ENCODE data around the gene STEAP3.

DNA sequence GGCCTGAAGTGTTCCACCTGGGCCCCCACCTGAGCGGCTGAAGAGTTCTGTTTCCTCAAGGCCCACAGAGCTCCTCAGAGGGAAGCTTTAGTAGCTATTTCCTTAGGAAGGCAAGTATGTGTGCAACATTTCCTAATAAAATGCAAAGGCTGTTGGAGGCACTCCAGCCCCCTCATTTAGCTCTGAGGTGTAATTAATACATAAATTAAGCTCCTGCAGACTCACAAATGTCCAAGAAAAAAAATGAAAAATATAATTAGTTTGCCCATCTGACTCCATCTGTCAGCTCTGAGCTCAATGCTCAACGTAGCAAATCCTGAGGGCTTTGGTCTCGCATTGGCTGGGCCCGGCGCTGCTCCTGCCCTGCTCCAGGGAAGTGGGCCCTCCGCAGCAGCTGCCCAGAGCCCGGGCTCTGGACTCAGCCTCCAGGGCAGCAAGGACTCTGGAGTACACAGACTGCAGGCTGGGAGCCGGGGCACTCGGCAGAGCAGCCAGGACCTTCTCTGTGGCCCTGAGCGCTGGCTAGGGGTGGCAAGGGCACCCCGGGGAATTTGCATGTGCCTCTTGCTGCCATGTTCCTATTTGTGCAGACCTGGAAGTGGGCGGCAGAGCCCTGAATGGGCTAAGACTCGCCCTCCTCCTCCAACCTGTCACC, 41.7 kb upstream of the STEAP3 start:
- TF ChIP-seq, protein P1, sequence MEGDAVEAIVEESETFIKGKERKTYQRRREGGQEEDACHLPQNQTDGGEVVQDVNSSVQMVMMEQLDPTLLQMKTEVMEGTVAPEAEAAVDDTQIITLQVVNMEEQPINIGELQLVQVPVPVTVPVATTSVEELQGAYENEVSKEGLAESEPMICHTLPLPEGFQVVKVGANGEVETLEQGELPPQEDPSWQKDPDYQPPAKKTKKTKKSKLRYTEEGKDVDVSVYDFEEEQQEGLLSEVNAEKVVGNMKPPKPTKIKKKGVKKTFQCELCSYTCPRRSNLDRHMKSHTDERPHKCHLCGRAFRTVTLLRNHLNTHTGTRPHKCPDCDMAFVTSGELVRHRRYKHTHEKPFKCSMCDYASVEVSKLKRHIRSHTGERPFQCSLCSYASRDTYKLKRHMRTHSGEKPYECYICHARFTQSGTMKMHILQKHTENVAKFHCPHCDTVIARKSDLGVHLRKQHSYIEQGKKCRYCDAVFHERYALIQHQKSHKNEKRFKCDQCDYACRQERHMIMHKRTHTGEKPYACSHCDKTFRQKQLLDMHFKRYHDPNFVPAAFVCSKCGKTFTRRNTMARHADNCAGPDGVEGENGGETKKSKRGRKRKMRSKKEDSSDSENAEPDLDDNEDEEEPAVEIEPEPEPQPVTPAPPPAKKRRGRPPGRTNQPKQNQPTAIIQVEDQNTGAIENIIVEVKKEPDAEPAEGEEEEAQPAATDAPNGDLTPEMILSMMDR (IDR thresholded peaks at IDR 0.05): no peak
- no peak for TF ChIP-seq POLR2A (IDR thresholded peaks at IDR 0.05)
